Activated CD4-positive, alpha-beta T cell treated with anti-CD3 and anti-CD28 coated beads, Interleukin-2, Interleukin-4, amounts not matched to agents 100 ng/mL and 50 ng/mL, durations not matched to agents 16 hours and 8 hours (primary cell): ENCODE data around the gene PCSK5.

Experiments used
- DNase-seq: peaks from one replicate; pipeline ENCODE4 v3.0.0-alpha.2; 2020; ENCODE audit warnings: low spot score

The PCSK5 gene

GRCh38 chr9:75921391-75922127 lies 31.1 kb downstream of the PCSK5 start:
- DNase-seq = no peak

- DNase-seq = no peak
Observed at GRCh38 chr9:75926385-75926784, 35.9 kb downstream of the PCSK5 start.

GRCh38 chr9:75927356-75927755 lies 36.9 kb downstream of the PCSK5 start:
- no peak for DNase-seq

- DNase-seq = no peak
Observed at GRCh38 chr9:75930190-75930589, 39.7 kb downstream of the PCSK5 start.

GRCh38 chr9:75930730-75931321 lies 40.4 kb downstream of the PCSK5 start:
- DNase-seq = no peak

- no peak for DNase-seq
Observed at GRCh38 chr9:75933982-75934381, 43.5 kb downstream of the PCSK5 start.

GRCh38 chr9:75935591-75935990 lies 45.1 kb downstream of the PCSK5 start:
- no peak for DNase-seq

GRCh38 chr9:75937521-75938258 lies 47.2 kb downstream of the PCSK5 start:
- DNase-seq = no peak

- DNase-seq = no peak
Observed at GRCh38 chr9:75938946-75939345, 48.5 kb downstream of the PCSK5 start.

- DNase-seq = no peak
Observed at GRCh38 chr9:75939536-75940111, 49.2 kb downstream of the PCSK5 start.

- DNase-seq = no peak
Observed at GRCh38 chr9:75941066-75941465, 50.6 kb downstream of the PCSK5 start.

- DNase-seq = no peak
Observed at GRCh38 chr9:75941577-75942311, 51.3 kb downstream of the PCSK5 start.

GRCh38 chr9:75946766-75947165 lies 56.3 kb downstream of the PCSK5 start:
- no peak for DNase-seq

GRCh38 chr9:75947233-75947632 lies 56.8 kb downstream of the PCSK5 start:
- DNase-seq = no peak

GRCh38 chr9:75950998-75951397 lies 60.5 kb downstream of the PCSK5 start:
- no peak for DNase-seq

- no peak for DNase-seq
Observed at GRCh38 chr9:75953218-75953617, 62.7 kb downstream of the PCSK5 start.

GRCh38 chr9:75956161-75956560 lies 65.7 kb downstream of the PCSK5 start:
- no peak for DNase-seq

GRCh38 chr9:75957116-75957515 lies 66.6 kb downstream of the PCSK5 start:
- no peak for DNase-seq

- DNase-seq = no peak
Observed at GRCh38 chr9:75958226-75958625, 67.8 kb downstream of the PCSK5 start.

GRCh38 chr9:75960551-75960950 lies 70.1 kb downstream of the PCSK5 start:
- DNase-seq = no peak

GRCh38 chr9:75962013-75962661 lies 71.7 kb downstream of the PCSK5 start:
- DNase-seq = no peak

- DNase-seq = no peak
Observed at GRCh38 chr9:75962662-75963036, 72.2 kb downstream of the PCSK5 start.
